Duodenal mucosa (tissue), 2 donors: ENCODE data around the gene NUP88.

Source experiments
- H3K27ac ChIP-seq: one replicate; pipeline ENCODE4 v1.7.0; 2013; ENCODE audit warnings: low read depth, low read length
- H3K27me3 ChIP-seq, 2 donors: one replicate each; pipeline ENCODE4 v1.7.0; 2013; ENCODE audit warnings: low read length in 2 of 2, control low read depth in 1 of 2; ENCODE audit not compliant: insufficient read depth in 2 of 2, control insufficient read depth in 1 of 2
- H3K36me3 ChIP-seq, 2 donors: one replicate each; pipeline ENCODE4 v1.7.0; 2013; ENCODE audit warnings: low read length in 2 of 2, control low read depth in 1 of 2; ENCODE audit not compliant: insufficient read depth in 2 of 2, control insufficient read depth in 1 of 2
- H3K4me1 ChIP-seq, 2 donors: one replicate each; pipeline ENCODE4 v1.7.0; 2013; ENCODE audit warnings: low read length in 2 of 2, control low read depth in 1 of 2; ENCODE audit not compliant: insufficient read depth in 2 of 2, control insufficient read depth in 1 of 2
- H3K4me3 ChIP-seq, 2 donors: one replicate each; pipeline ENCODE4 v1.7.0; 2013; ENCODE audit warnings: low read length in 2 of 2, low read depth in 1 of 2
- H3K9ac ChIP-seq, 2 donors: one replicate each; pipeline ENCODE4 v1.7.0; 2013; ENCODE audit warnings: low read length in 2 of 2, low read depth in 1 of 2
- H3K9me3 ChIP-seq, 2 donors: one replicate each; pipeline ENCODE4 v1.7.0; 2013; ENCODE audit warnings: low read length in 2 of 2, control low read depth in 1 of 2; ENCODE audit not compliant: control insufficient read depth in 1 of 2

NUP88 gene

DNA sequence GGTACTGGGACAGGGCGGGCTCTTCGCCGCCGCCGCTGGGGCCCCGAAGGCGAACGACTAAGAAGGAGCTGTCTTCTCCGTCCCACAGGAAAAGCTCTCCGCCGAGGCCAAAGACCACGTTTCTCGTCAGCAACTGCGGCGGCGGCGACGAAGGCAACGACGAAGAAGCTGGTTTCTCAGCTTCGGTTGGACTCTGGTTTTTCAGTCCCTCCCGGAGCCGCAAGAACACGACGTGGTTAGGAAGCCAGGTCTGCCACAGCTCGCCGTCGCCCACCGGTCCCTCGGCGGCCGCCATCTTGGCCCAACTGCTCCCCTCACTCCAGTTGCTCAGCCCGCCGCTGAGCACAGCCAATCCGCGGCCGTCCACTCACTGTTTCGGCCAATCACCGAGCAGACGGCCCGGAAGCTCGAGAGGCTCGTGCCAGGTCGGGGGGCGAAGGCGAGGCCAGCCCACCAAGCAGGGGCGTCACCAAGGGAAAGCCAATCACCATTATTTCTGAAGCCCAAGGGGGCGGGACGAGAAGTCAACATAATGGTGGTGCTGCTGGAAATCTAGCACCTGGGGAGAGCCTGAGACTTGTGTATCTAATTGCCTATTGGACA, at the start of gene NUP88:
NUP88 (minus strand) TSS at position 307 of the 603 bp plus-strand sequence; CDS start at position 295, 12 bp downstream.
- Histone ChIP-seq H3K36me3 (peaks cover 6 to 36% of the 10 kb centered on the region in 2 donors), H3K4me3 (peak within 1 kb of the TSS; percentile 90 to 91), H3K27ac (peak within 1 kb of the TSS; percentile 93), H3K4me1 (peaks cover 18 to 32% of the 10 kb centered on the region in 2 donors), H3K27me3 (no peaks in the 10 kb centered on the region), H3K9ac (peak within 1 kb of the TSS; percentile 82 to 98), H3K9me3 (no peaks in the 10 kb centered on the region)

DNA sequence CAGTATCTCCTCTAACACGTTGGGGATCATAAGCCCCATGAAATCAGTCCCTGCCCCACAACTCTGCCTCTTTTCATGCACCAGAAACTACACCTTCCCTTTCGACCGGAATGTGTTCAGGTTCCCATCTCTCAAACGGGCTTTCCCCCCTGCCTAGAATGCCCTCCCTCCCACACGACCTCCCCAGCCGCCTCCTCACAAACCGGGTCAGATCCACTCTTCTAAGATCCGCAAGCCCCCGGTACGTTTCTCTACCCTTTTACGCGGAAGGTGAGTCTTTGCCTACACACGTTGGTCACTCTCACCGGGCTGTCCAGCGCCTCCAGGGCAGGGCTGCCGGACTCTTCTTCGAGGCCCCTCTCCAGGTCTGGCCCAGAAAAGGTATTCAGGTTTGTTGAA, 48.6 kb upstream of the NUP88 start:
- H3K27ac ChIP-seq, result no peak overlapping the region

GRCh38 chr17:5467416-5467815, 48.0 kb upstream of the NUP88 start:
- Histone ChIP-seq H3K9me3 (no peaks in the 10 kb centered on the region), H3K4me3 (peak overlapping the region; percentile 93 to 94), H3K27ac (no peak overlapping the region), H3K36me3 (peaks cover 6 to 8% of the 10 kb centered on the region in 2 donors), H3K9ac (peak overlapping the region; percentile 78 to 81), H3K27me3 (no peaks in the 10 kb centered on the region), H3K4me1 (peaks cover 8 to 13% of the 10 kb centered on the region in 2 donors)

More for the DNA sequence above, 48.6 kb upstream of the NUP88 start:
- H3K4me3 ChIP-seq, result peak overlapping the region; percentile 93 to 94
- H3K4me1 ChIP-seq, result peaks cover 8 to 13% of the 10 kb centered on the region in 2 donors
- H3K9ac ChIP-seq, result peak overlapping the region; percentile 78 to 81
- peaks cover 9 to 10% of the 10 kb centered on the region in 2 donors for H3K36me3 ChIP-seq
- no peaks in the 10 kb centered on the region for H3K9me3 ChIP-seq
- no peaks in the 10 kb centered on the region for H3K27me3 ChIP-seq

- Histone ChIP-seq H3K27me3 (no peaks in the 10 kb centered on the region), H3K36me3 (no peaks in the 10 kb centered on the region), H3K9me3 (no peaks in the 10 kb centered on the region), H3K27ac (no peak overlapping the region), H3K9ac (no peak overlapping the region), H3K4me3 (no peak overlapping the region), H3K4me1 (peaks cover 8 to 13% of the 10 kb centered on the region in 2 donors)
Observed at GRCh38 chr17:5466295-5466694, 46.8 kb upstream of the NUP88 start.

- peaks cover 0 to 11% of the 10 kb centered on the region in 2 donors for H3K36me3 ChIP-seq
- H3K9me3 ChIP-seq, result no peaks in the 10 kb centered on the region
- no peaks in the 10 kb centered on the region for H3K27me3 ChIP-seq
- H3K4me1 ChIP-seq, result peaks cover 8 to 13% of the 10 kb centered on the region in 2 donors
- H3K27ac ChIP-seq, result no peak overlapping the region
- H3K9ac ChIP-seq, result no peak overlapping the region
- H3K4me3 ChIP-seq, result no peak overlapping the region
Observed at GRCh38 chr17:5464717-5465507, 45.5 kb upstream of the NUP88 start.

DNA sequence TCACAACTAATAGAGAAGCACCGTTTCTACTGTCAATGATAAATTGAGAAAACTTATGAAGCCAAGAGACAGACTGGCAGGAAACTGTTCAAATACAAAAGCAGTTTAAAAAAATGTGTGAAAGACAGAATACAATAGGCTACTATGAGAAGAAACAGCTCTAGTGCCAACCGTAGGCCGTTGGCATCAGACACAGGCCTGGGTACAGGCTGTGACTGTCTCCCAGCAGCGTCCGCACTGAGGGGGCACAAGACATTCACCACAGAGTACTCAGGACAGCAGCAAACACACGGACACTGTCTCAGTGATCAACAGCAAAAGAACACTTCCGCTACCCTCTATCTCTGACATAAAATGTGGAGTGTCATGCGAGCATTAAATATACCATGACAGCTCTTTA, 27.3 kb upstream of the NUP88 start:
- Histone ChIP-seq H3K4me3 (no peak overlapping the region), H3K27ac (no peak overlapping the region), H3K27me3 (no peaks in the 10 kb centered on the region), H3K4me1 (no peaks in the 10 kb centered on the region), H3K9ac (no peak overlapping the region), H3K9me3 (no peaks in the 10 kb centered on the region), H3K36me3 (peaks cover 24 to 71% of the 10 kb centered on the region in 2 donors)

- H3K27me3 ChIP-seq, result no peaks in the 10 kb centered on the region
- H3K36me3 ChIP-seq, result peaks cover 24 to 55% of the 10 kb centered on the region in 2 donors
- H3K9ac ChIP-seq, result no peak overlapping the region
- peaks cover 5% of the 10 kb centered on the region in 2 donors for H3K4me1 ChIP-seq
- H3K4me3 ChIP-seq, result no peak overlapping the region
- H3K27ac ChIP-seq, result no peak overlapping the region
- no peaks in the 10 kb centered on the region for H3K9me3 ChIP-seq
Observed at GRCh38 chr17:5444209-5444608, 24.7 kb upstream of the NUP88 start.

DNA sequence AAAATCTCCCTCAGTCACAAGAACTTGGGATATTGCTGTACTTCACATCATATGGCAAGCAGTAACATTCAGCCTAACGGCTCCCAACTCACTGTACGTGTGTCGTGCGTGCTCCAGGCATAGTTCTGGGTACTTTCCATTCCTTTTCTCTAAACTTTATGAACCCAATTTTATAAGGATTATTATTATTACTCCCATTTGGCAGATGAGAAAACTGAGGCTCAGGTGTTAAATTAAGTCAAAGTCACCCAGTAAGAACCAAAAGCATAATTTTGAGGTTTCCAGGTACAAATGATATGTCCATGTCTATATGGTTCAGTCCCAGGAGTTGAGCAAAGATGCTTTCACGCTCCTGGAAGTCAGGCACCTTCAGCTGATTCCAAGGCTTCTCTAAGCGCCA, 24.3 kb upstream of the NUP88 start:
- no peak overlapping the region for H3K27ac ChIP-seq
- H3K27me3 ChIP-seq, result no peaks in the 10 kb centered on the region
- H3K36me3 ChIP-seq, result peaks cover 24 to 52% of the 10 kb centered on the region in 2 donors
- no peaks in the 10 kb centered on the region for H3K9me3 ChIP-seq
- no peak overlapping the region for H3K4me3 ChIP-seq
- H3K9ac ChIP-seq, result no peak overlapping the region
- peaks cover 5% of the 10 kb centered on the region in 2 donors for H3K4me1 ChIP-seq

GRCh38 chr17:5439446-5439764, 19.9 kb upstream of the NUP88 start:
- Histone ChIP-seq H3K27ac (peak overlapping the region; percentile 7), H3K27me3 (no peaks in the 10 kb centered on the region), H3K36me3 (peaks cover 19 to 40% of the 10 kb centered on the region in 2 donors), H3K9ac (peak overlapping the region; percentile 80 to 81), H3K9me3 (no peaks in the 10 kb centered on the region), H3K4me3 (peak overlapping the region; percentile 84 to 85), H3K4me1 (peaks cover 20 to 21% of the 10 kb centered on the region in 2 donors)

- no peaks in the 10 kb centered on the region for H3K9me3 ChIP-seq
- H3K4me3 ChIP-seq, result peak within 1 kb of the TSS; percentile 84 to 85
- H3K4me1 ChIP-seq, result peaks cover 20 to 21% of the 10 kb centered on the region in 2 donors
- peak within 1 kb of the TSS; percentile 80 to 81 for H3K9ac ChIP-seq
- H3K27me3 ChIP-seq, result no peaks in the 10 kb centered on the region
- peaks cover 17 to 40% of the 10 kb centered on the region in 2 donors for H3K36me3 ChIP-seq
- H3K27ac ChIP-seq, result peak within 1 kb of the TSS; percentile 7
Observed at GRCh38 chr17:5438716-5439445, 19.4 kb upstream of the NUP88 start, which contains the start of gene C1QBP. C1QBP (minus strand) TSS chr17:5439155; CDS start chr17:5439073, 82 bp downstream.
